ENCODE measurements around the gene CRMP1.

The CRMP1 gene

DNA sequence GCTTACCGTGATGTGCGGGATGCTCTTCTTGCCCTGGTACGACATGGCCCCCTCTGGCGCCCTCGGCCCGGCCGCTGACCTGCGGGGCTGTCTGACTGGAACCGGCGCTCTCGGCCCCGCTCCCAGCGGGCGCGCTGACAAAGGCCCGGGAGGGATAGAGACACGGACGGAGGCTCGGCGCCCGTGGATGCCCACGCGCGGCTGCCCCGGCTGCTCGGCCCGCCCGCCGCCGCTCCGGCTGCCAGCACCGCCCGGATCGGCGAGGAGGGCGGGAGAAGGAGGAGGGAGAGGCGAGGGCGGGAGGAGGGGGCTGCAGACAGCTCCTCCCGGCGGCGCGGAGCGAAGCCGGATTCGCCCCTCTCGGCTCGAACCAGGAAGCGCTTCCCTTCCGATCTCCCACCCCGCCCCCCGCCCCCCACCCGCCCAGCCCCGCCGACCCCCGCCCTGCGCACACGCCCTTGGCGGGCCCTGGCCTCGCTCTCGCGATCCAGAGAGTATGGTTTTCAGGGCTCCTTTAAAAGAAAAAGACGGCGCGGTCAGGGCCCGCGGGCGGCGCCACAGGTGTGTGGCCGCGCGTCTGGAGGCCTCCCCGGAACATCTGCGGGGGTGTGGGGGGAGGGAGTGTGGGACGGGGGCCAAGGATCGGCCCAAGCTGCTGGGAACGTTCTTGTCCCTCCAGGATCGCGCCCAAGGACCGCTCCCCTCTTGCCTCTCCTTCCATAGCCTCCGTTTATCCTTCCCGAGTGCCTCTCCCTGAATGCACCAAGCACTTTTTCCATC is 4.5 kb downstream of the CRMP1 start:
- DNase-seq (ENCODE audit: low spot score), result no peak

DNA sequence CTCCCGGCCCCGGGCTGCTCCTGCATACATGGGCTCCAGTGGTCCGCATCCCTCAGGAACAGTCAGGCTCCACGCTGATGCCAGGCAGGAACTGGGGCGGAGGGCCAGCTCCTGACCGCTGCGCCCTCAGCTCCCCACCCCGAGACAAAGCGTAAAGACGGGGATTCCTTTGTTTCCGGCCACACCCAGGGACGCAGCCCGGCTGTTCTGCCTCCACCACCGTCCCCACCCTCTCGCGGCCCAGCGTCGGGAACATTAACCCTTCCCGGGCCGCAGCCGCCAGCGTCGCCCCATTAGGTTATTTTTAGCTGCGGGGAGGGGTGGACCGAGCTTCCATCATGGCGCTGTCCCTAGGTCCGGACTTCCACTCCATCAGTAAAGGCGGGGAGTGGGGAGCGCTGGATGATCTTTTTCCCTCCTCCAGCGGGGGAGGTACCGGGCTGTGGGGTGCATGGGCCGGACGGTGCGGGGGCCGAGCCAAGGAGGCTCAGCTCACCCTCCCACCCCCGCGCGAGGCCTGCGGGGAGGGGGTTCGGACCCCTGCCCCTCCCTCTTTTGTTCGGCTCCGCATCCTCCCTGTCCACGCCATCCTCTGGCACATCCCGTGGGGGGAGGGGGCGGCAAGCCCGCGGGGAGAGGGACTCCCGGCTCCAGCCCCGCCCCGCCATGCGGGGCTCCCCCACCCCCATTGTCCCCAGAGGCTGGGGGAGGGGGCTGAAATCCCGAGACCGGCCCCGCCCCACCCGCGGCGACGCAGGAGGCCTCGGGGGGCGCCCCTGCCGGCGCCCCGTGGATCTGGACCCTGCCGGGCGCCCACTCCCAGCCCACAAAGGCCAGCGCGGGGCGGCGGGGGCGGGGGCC is 5.3 kb downstream of the CRMP1 start:
- no peak for DNase-seq (ENCODE audit: low spot score)

- DNase-seq (ENCODE audit: low spot score), result no peak
Observed at GRCh38 chr4:5887011-5887360, 5.9 kb downstream of the CRMP1 start.

GRCh38 chr4:5885733-5886132 is 7.2 kb downstream of the CRMP1 start:
- DNase-seq (ENCODE audit: low spot score), result no peak

DNA sequence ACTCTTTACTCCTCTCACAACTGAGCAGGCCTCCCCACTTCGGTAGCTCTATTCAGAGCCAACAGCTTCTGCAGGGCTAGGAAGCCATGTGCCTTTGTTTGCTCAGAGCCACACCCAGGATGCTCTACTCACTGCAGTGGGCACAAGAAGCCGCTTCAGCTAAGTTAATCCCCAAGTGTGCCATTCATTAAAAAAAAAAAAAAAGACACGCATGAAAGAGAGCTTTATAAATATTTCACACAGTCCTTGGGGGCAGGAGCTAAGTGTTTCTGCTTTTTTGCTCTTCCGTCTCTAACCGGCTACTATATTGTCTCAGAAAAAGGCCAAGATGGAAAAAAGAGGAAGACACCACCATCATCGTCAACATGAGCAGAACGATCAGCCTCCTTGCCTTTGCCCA is 8.1 kb downstream of the CRMP1 start:
- DNase-seq (ENCODE audit: low spot score), result no peak

DNA sequence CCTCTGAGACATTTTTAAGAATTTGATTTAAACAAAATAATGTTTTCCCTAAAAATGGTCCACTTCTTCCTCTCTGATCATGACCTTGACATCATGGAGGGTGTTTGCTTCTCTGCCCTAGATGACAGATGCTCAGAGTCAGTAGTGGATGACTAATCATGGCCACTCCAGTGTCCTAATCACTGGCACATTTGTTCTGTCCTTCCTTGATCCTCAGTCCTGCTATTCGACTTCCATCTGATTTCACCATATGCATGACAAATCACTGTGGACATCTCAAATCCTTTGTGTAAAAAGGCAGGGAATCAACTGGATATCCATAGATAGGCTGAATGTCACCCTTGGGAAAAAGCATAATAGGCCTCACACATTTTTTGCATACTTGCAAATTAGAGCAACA is 9.0 kb downstream of the CRMP1 start:
- no peak for DNase-seq (ENCODE audit: low spot score)

GRCh38 chr4:5882947-5883346 is 9.9 kb downstream of the CRMP1 start:
- no peak for DNase-seq (ENCODE audit: low spot score)

DNA sequence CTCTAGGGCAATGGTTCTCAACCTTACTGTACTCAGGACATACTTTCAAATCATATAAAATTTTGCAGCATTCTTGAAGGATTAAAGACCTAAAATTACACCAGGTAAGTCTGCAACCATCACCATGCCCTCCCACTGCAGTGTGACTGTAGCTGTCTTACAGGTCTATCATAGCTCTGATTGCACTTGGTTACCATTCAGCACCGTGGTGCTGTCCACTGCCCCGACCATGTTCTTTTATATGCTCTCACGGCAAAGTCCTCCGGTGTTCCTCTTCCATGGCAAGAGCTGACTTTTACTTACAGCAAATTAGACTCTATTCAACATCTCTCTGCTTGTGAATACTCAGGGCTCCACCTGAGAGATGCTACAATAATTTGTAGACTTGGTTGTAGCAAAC is 11.5 kb downstream of the CRMP1 start:
- DNase-seq (ENCODE audit: low spot score), result no peak

GRCh38 chr4:5878359-5878758 is 14.5 kb downstream of the CRMP1 start:
- DNase-seq (ENCODE audit: low spot score), result no peak

DNA sequence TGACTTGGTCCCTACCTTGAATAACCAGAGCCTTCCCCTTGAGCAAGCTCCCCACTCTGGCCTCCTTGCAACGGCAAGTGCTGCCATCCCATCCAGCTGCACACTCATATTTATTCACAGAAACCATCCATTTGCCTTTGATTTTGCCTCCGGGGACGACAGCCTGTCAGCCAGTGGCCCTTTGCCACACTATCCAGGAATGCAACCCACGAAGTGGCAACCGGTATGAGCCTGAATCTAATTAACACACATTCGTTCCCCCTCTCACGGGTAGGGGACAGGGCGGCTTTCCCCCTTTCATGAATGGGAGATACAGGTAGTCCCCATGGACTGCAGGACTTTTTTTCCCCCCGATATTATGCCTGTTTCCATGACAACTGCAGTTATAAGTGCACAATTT is 15.5 kb downstream of the CRMP1 start:
- no peak for DNase-seq (ENCODE audit: low spot score)

DNA sequence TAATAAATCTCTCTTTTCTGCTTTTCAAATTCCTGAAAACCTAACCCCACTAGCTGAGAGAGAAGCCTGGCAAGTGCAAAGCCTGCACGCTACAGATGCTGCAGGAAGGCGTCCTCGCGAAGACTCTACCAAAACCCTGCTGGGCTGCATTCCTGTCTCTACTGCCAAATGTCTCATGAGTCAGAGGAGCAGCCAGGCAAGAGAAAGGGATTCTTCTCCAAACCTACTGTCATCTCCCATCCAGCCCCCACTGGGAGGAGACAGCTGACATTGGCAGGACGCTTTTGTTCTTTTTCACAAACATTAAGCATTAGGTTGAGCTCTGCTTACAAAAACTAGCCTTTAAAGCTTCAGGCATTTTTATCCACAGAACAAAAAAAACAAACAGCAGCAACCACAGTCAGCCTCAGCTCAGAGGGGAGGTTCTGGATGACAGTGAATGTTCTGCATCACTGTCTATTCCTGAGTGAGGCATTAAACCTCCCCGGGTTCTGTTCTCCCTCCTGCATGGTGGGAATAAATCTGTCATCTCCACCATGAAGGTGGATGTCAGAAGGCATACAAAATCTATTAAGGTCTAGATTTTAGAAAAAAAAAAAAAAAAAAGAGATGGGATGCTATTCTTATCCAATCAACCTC is 18.0 kb downstream of the CRMP1 start:
- no peak for DNase-seq (ENCODE audit: low spot score)

- no peak for DNase-seq (ENCODE audit: low spot score)
Observed at GRCh38 chr4:5870701-5871100, 22.2 kb downstream of the CRMP1 start.

GRCh38 chr4:5869966-5870619 is 22.8 kb downstream of the CRMP1 start:
- DNase-seq (ENCODE audit: low spot score), result no peak

DNA sequence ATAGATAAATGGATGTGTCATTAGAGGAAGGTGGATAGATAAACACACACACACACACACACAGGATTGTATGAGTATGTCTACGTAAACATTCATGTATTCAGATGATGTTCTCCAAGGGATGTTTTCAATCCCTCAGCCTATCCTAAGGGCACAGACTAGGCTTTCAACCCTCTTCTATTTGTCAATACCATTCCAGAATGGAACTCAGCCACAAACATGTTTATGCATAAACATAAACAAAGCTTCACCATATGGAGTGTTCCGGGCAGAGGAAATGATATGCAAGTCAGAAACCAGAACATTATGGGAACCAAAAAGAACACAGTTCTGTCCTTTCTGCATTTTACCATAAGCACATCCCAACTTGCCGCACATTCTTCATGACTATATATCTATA is 25.0 kb downstream of the CRMP1 start:
- no peak for DNase-seq (ENCODE audit: low spot score)

DNA sequence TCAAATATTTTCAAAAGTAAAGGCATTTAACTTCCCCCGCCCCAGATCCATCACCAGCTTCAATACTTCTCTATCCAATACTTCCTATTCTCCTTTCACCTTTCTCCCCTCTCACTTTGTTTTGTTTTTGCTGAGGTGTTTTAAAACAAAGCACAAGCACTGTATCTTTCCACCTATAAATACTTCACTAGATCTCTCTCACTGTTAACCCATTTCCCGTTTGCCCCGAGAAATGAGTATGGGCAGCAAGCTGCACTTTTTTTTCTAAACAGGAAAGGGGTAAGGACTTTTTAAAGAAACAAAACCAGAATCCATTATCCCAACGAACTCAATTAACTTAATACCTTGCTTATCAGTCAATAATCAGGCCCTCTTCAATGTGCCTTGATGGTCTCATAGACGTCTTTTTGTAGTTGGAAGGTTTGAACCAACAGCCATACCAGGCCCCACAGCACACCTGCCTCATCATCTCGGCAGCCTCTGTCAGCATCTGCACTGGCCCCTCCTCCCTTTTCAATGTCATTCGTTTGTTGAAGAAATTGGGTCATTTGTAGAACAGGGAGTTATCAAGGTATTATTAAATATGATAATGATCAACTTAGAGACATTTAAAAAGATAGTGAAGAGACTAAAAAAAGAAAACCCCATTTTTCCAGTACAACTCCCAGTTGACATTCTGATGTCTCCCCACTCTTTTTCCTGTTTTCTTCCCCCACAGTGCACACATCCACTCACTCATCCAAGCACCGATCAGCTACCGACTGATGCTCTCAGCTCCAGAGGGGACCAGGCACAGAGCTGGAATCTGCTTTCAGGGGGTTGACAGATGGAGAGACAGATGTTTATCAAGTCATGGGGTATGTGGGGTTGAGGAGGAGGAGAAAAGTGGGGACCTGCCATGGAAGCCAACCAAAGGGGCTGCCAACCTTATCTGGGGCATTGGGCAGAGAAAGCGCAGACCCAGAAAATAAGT is 25.8 kb downstream of the CRMP1 start:
- no peak for DNase-seq (ENCODE audit: low spot score)

- no peak for DNase-seq (ENCODE audit: low spot score)
Observed at GRCh38 chr4:5865896-5866599, 26.8 kb downstream of the CRMP1 start.

DNA sequence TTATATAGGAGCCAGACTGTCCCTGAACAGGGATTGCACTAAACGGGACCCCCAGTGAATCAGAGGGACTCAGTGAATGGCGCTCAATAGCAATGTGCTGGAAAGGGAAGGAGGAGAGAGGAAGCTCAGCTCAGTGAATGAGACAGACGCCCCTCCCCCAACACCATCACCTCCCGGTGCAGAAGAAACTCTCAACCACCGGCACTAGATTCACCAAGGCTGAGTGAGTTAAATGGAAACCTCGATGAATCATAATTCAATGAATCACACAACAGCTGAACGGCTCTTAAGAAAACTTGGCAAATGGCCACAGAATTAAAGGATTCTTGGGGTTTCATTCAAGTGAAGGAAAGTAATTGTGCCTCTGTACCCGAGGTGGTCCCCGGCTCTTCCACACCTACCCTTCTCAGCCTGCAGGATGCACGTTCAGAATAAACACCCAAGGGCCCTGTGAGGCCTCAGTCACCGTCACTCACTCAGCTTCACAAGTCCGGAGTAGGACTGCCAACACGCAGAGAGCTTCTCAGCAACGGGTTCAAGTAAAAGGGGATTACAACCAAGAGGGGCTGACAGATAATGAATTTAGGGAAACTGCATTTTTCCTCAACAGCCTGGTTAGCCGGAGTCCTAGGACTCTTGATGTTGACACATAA is 29.3 kb downstream of the CRMP1 start:
- DNase-seq (ENCODE audit: low spot score), result no peak

GRCh38 chr4:5858020-5858769 is 34.7 kb downstream of the CRMP1 start:
- DNase-seq (ENCODE audit: low spot score), result no peak

DNA sequence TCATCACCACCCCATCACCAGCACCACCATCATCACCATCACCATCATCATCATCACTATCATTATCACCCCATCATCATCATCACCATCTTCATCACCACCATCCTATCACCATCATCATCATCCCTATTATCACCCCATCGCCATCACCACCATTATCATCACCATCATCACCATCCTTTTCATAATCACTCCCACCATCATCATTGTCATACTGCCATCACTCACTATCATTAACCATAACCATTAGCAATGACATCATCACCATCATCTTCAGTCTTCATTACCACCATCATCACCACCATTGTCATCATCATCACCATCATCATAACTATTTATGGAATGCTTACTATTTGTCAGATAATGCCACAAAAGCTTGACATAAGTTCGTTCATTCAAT is 35.7 kb downstream of the CRMP1 start:
- no peak for DNase-seq (ENCODE audit: low spot score)

All from CD4-positive, alpha-beta T cell treated with Interleukin-6 at 100 ng/mL for 8 hours (primary cell).